Keratinocyte (primary cell): ENCODE results near the gene SELENOO. TPM values are rescaled to one million over a fixed set of nuclear protein-coding genes. Genes with fewer than 3 reads are reported as not detected.

Source experiments
- DNase-seq: peaks from one replicate; pipeline ENCODE4 v3.0.0-alpha.2; 2011; ENCODE audit warnings: low read depth, missing footprints, low spot score
- FAIRE-seq: peaks from 2 replicates; lab custom pipeline; 2011; peaks lifted over from hg19 to GRCh38; lab: Jason Lieb, UNC
- H2AFZ ChIP-seq: 2 replicates; pipeline ENCODE4 v1.6.0; 2012; ENCODE audit warnings: low read length, control low read depth, inconsistent platforms; ENCODE audit not compliant: control insufficient read depth
- H3K27ac ChIP-seq: 2 replicates; pipeline ENCODE4 v1.5.1; 2011; ENCODE audit warnings: low read length; ENCODE audit not compliant: control insufficient read depth, insufficient read depth
- H3K27me3 ChIP-seq: 3 replicates; pipeline ENCODE4 v1.6.0; 2011; ENCODE audit warnings: low read length; ENCODE audit not compliant: control insufficient read depth, insufficient read depth; ENCODE audit errors: extremely low read depth
- H3K36me3 ChIP-seq, 2 experiments: 2 replicates in 1 of 2; 3 replicates in 1 of 2; pipeline ENCODE4 v1.5.1; 2011; ENCODE audit warnings: low read length in 2 of 2, mild to moderate bottlenecking in 1 of 2; ENCODE audit not compliant: control insufficient read depth in 2 of 2, insufficient read depth in 2 of 2; ENCODE audit errors: extremely low read depth in 1 of 2
- H3K4me1 ChIP-seq: 3 replicates; pipeline ENCODE4 v1.5.1; 2011; ENCODE audit warnings: low read length; ENCODE audit not compliant: control insufficient read depth, insufficient read depth; ENCODE audit errors: extremely low read depth
- H3K4me2 ChIP-seq: 3 replicates; pipeline ENCODE4 v1.6.0; 2011; ENCODE audit warnings: low read depth, low read length; ENCODE audit not compliant: control insufficient read depth, insufficient read depth; ENCODE audit errors: extremely low read depth
- H3K4me3 ChIP-seq, 3 experiments: fragments of 200-600 bp in 1 of 3; sonication (generic) in 1 of 3; 2 replicates in 2 of 3; 3 replicates in 1 of 3; pipeline ENCODE4 v1.5.1; 2011 to 2016; ENCODE audit warnings: low read length in 3 of 3, mild to moderate bottlenecking in 3 of 3, control low read depth in 2 of 3, inconsistent platforms in 1 of 3, low read depth in 1 of 3, mixed read lengths in 1 of 3, mixed run types in 1 of 3, moderate library complexity in 1 of 3; ENCODE audit not compliant: control insufficient read depth in 2 of 3, insufficient read depth in 2 of 3; ENCODE audit errors: extremely low read depth in 1 of 3
- H3K79me2 ChIP-seq: 2 replicates; pipeline ENCODE4 v1.6.0; 2012; ENCODE audit warnings: low read length; ENCODE audit not compliant: control insufficient read depth, insufficient read depth
- H3K9ac ChIP-seq: 3 replicates; pipeline ENCODE4 v1.6.0; 2011; ENCODE audit warnings: low read length; ENCODE audit not compliant: control insufficient read depth, insufficient read depth; ENCODE audit errors: extremely low read depth
- H3K9me1 ChIP-seq: 3 replicates; pipeline ENCODE4 v1.6.0; 2011; ENCODE audit warnings: low read length; ENCODE audit not compliant: control insufficient read depth, insufficient read depth; ENCODE audit errors: extremely low read depth
- H3K9me3 ChIP-seq: 2 replicates; pipeline ENCODE4 v1.5.1; 2012; ENCODE audit warnings: low read depth, low read length; ENCODE audit not compliant: control insufficient read depth
- H4K20me1 ChIP-seq: 3 replicates; pipeline ENCODE4 v1.6.0; 2011; ENCODE audit warnings: low read length; ENCODE audit not compliant: control insufficient read depth, insufficient read depth; ENCODE audit errors: extremely low read depth
- EZH2 ChIP-seq: IDR thresholded peaks from one replicate; pipeline ENCODE4 v1.6.1; 2012; ENCODE audit warnings: inconsistent platforms, mild to moderate bottlenecking, low read length, moderate library complexity
- dilution Hi-C: fragments of 300-500 bp; cut with MboI; formaldehyde crosslinking; loops from one replicate; pipeline ENCODE4 v1.7.0; 2020; ENCODE audit warnings: low sequenced_read_pairs; ENCODE audit not compliant: extremely low pct_ligation_motif_present
- polyA plus RNA-seq, 5 experiments: library from polyadenylated mRNA; depleted of rRNA in 3 of 5; stranded (reverse) in 3 of 5; stranded (forward) in 1 of 5; unstranded in 1 of 5; fragments of >200 nt; gene quantifications; 1 replicate in 1 of 5; 2 replicates in 3 of 5; 3 replicates in 1 of 5; pipeline versions ENCODE4 v1.2.1 to v1.2.3, GENCODE V29; 2011 to 2012; ENCODE audit warnings: missing spikeins in 2 of 5, low read depth in 1 of 5, low replicate concordance in 1 of 5
- TF ChIP-seq, protein P1 (sequence below), 3 experiments: IDR thresholded peaks in 1 of 3; conservative IDR thresholded peaks in 1 of 3; optimal IDR thresholded peaks in 1 of 3; 2 replicates in 2 of 3; 3 replicates in 1 of 3; pipeline versions ENCODE3 to v1.5.1; 2011; ENCODE audit warnings: low read length in 3 of 3, mild to moderate bottlenecking in 3 of 3, moderate library complexity in 2 of 3, control low read depth in 1 of 3, inconsistent platforms in 1 of 3; ENCODE audit not compliant: insufficient read depth in 2 of 3; ENCODE audit errors: extremely low read depth in 1 of 3

SELENOO gene
- polyA plus RNA-seq, 1 donor (not counting 4 experiments of a cell fraction or from before 2014, with no cell fraction given) = 14.4 TPM

DNA sequence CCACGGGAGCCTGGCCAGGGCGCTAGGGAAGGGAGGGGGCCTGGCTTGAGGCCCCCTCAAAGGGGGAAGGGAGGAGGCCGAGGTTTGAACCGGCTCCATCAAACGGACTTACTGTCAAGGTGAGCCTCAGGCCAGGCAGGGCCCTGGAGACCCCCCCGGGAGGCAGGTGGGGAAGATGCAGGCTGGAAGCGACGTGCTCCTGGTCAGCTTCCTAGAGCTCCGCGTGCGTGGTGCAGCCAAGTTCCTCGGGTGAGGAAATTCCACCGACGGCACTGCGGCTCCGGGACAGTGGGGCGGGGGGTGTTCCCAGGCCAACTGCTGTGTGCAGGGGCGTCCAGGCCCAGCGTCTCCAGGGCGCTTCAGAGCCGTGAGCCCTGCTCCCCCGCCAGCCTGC lies 22.3 kb upstream of the SELENOO start:
- no peak overlapping the region for H3K4me2 ChIP-seq
- H3K27ac ChIP-seq = no peak overlapping the region
- dilution Hi-C loops = no loop called here
- no peaks in the 10 kb centered on the region for H3K9me3 ChIP-seq
- no peak overlapping the region for H3K4me3 ChIP-seq
- H4K20me1 ChIP-seq = no peaks in the 10 kb centered on the region
- no peak overlapping the region for H3K9ac ChIP-seq
- H3K27me3 ChIP-seq = no peaks in the 10 kb centered on the region
- no peaks in the 10 kb centered on the region for H3K4me1 ChIP-seq
- no peaks in the 10 kb centered on the region for H3K9me1 ChIP-seq
- no peak for TF ChIP-seq EZH2
- TF ChIP-seq, protein P1, sequence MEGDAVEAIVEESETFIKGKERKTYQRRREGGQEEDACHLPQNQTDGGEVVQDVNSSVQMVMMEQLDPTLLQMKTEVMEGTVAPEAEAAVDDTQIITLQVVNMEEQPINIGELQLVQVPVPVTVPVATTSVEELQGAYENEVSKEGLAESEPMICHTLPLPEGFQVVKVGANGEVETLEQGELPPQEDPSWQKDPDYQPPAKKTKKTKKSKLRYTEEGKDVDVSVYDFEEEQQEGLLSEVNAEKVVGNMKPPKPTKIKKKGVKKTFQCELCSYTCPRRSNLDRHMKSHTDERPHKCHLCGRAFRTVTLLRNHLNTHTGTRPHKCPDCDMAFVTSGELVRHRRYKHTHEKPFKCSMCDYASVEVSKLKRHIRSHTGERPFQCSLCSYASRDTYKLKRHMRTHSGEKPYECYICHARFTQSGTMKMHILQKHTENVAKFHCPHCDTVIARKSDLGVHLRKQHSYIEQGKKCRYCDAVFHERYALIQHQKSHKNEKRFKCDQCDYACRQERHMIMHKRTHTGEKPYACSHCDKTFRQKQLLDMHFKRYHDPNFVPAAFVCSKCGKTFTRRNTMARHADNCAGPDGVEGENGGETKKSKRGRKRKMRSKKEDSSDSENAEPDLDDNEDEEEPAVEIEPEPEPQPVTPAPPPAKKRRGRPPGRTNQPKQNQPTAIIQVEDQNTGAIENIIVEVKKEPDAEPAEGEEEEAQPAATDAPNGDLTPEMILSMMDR (optimal IDR thresholded peaks at IDR 0.05 in 1 of 3, IDR thresholded peaks at IDR 0.05 in 1 of 3, conservative IDR thresholded peaks at IDR 0.05 in 1 of 3; ENCODE audit: extremely low read depth in 1 of 3, insufficient read depth in 2 of 3, low read length in 3 of 3) = no peak
- FAIRE-seq (no peak), DNase-seq (no peak)
- H3K79me2 ChIP-seq = no peaks in the 10 kb centered on the region
- no peaks in the 10 kb centered on the region for H3K36me3 ChIP-seq
- H2AFZ ChIP-seq = no peak overlapping the region

DNA sequence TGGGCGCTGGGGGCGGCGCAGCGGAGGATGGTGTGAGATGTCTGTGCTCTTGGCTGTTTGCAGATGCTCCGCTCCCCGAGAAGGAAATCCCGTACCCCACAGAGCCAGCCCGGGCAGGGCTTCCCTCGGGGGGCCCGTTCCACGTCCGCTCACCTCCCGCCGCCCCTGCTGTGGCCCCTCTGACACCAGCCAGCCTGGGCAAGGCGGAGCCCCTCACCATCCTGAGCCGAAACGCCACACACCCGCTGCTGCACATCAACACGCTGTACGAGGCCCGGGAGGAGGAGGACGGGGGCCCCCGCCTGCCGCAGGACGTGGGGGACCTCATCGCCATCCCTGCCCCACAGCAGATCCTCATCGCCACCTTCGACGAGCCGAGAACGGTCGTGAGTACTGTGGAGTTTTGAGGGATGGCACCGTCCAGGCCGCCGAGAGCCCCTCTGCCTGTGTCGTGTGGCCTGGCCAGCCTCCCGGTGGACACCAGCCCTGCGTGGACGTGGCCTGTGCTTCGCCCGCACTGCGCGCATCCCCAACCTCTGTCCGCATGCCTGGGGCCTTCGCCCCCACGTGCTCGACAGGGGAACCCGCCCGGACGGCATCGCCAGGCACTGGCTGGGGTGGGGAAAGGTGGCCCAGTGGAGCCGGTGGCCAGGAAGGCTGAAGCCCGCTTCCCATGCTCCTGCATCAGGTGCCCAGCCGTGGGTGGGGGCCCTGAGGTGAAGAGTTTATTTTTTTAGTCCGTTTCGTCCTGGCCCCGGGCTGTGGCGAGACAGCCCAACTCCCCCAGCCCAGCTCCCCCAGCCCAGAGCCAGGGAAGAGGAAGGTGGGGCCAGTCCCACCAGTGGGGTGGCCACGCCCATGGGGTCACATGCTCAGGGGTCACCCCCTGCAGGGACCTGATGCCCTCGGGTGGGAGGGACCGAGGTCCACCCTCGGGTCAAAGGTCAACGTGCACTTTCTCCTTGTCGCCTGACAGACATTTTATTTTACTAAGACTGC lies 21.6 kb upstream of the SELENOO start:
- H3K27me3 ChIP-seq = no peaks in the 10 kb centered on the region
- no peaks in the 10 kb centered on the region for H4K20me1 ChIP-seq
- no peaks in the 10 kb centered on the region for H3K4me1 ChIP-seq
- H2AFZ ChIP-seq = no peak overlapping the region
- no peaks in the 10 kb centered on the region for H3K9me3 ChIP-seq
- H3K9me1 ChIP-seq = no peaks in the 10 kb centered on the region
- H3K4me2 ChIP-seq = no peak overlapping the region
- FAIRE-seq (no peak), DNase-seq (no peak)
- H3K36me3 ChIP-seq = no peaks in the 10 kb centered on the region
- no peak for TF ChIP-seq EZH2
- no peak overlapping the region for H3K27ac ChIP-seq
- no peak overlapping the region for H3K4me3 ChIP-seq
- H3K9ac ChIP-seq = no peak overlapping the region
- dilution Hi-C loops = no loop called here
- H3K79me2 ChIP-seq = no peaks in the 10 kb centered on the region
